ENCODE measurements around the gene PFKL.

PFKL gene

GRCh38 chr21:44314561-44314960 lies 14.7 kb downstream of the PFKL start:
- no peak for DNase-seq

- DNase-seq, result no peak
Observed at GRCh38 chr21:44315691-44316203, 15.9 kb downstream of the PFKL start.

GRCh38 chr21:44316277-44316900 lies 16.5 kb downstream of the PFKL start:
- DNase-seq, result no peak

GRCh38 chr21:44317241-44317782 lies 17.5 kb downstream of the PFKL start:
- no peak for DNase-seq

- no peak for DNase-seq
Observed at GRCh38 chr21:44317871-44318270, 18.0 kb downstream of the PFKL start.

- DNase-seq, result no peak
Observed at GRCh38 chr21:44318489-44319285, 18.8 kb downstream of the PFKL start.

GRCh38 chr21:44319407-44320065 lies 19.7 kb downstream of the PFKL start:
- DNase-seq, result no peak

- DNase-seq, result no peak
Observed at GRCh38 chr21:44320847-44321246, 21.0 kb downstream of the PFKL start.

- DNase-seq, result no peak
Observed at GRCh38 chr21:44321846-44322450, 22.1 kb downstream of the PFKL start.

- DNase-seq, result no peak
Observed at GRCh38 chr21:44322621-44323325, 22.9 kb downstream of the PFKL start.

- DNase-seq, result no peak
Observed at GRCh38 chr21:44323591-44323990, 23.7 kb downstream of the PFKL start.

GRCh38 chr21:44324106-44324853 lies 24.4 kb downstream of the PFKL start:
- no peak for DNase-seq

GRCh38 chr21:44324854-44325107 lies 24.9 kb downstream of the PFKL start:
- no peak for DNase-seq

GRCh38 chr21:44325386-44326271 lies 25.8 kb downstream of the PFKL start:
- no peak for DNase-seq

GRCh38 chr21:44326272-44326647 lies 26.4 kb downstream of the PFKL start:
- no peak for DNase-seq

- DNase-seq, result no peak
Observed at GRCh38 chr21:44326716-44327602, 27.1 kb downstream of the PFKL start.

GRCh38 chr21:44327603-44327974 lies 27.7 kb downstream of the PFKL start:
- DNase-seq, result no peak

- no peak for DNase-seq
Observed at GRCh38 chr21:44328242-44328895, 28.5 kb downstream of the PFKL start.

Data from fibroblast of skin of right biceps (primary cell).